Natural killer cell (primary cell): ENCODE data around the gene KRT40. TPM values are rescaled to one million over a fixed set of nuclear protein-coding genes. Genes with fewer than 3 reads are reported as not detected.

ENCODE experiments used
- ATAC-seq, 3 donors: fragments of 150-1000 bp in 2 of 3; fragments of 200-7000 bp in 1 of 3; cut with Tn5 transposase; 1 replicate in 1 of 3; 2 replicates in 2 of 3; pipeline ENCODE4 v1.10.0; 2021; ENCODE audit warnings: mild to moderate bottlenecking in 2 of 3, moderate library complexity in 2 of 3
- DNase-seq, 2 donors: peaks; one replicate each; pipeline versions ENCODE4 v3.0.0 to v3.0.0-alpha.2; 2013 to 2021; ENCODE audit warnings: mixed read lengths in 1 of 2
- H3K27ac ChIP-seq: one replicate; pipeline ENCODE4 v1.5.1; 2013; ENCODE audit warnings: mild to moderate bottlenecking, low read length
- H3K27me3 ChIP-seq: one replicate; pipeline ENCODE4 v1.6.1; 2013; ENCODE audit warnings: low read length; ENCODE audit not compliant: control insufficient read depth, insufficient read depth
- H3K36me3 ChIP-seq: one replicate; pipeline ENCODE4 v1.6.1; 2013; ENCODE audit warnings: low read length; ENCODE audit not compliant: control insufficient read depth, insufficient read depth
- H3K4me1 ChIP-seq: one replicate; pipeline ENCODE4 v1.6.1; 2013; ENCODE audit warnings: low read length; ENCODE audit not compliant: control insufficient read depth, insufficient read depth
- H3K4me3 ChIP-seq: one replicate; pipeline ENCODE4 v1.5.1; 2013; ENCODE audit warnings: low read length
- H3K9me3 ChIP-seq: one replicate; pipeline ENCODE4 v1.6.1; 2013; ENCODE audit warnings: low read length; ENCODE audit not compliant: control insufficient read depth, insufficient read depth
- H3K27ac Mint-ChIP-seq, 2 donors: one replicate each; pipeline ENCODE4 v1.8.0; 2022; ENCODE audit warnings: mild to moderate bottlenecking in 2 of 2, mixed read lengths in 2 of 2, moderate library complexity in 1 of 2
- H3K27me3 Mint-ChIP-seq, 2 donors: one replicate each; pipeline ENCODE4 v1.8.0; 2022; ENCODE audit warnings: low read depth in 2 of 2, mixed read lengths in 2 of 2
- H3K36me3 Mint-ChIP-seq: one replicate; pipeline ENCODE4 v1.8.0; 2022; ENCODE audit warnings: mixed read lengths
- H3K4me1 Mint-ChIP-seq, 2 donors: one replicate each; pipeline ENCODE4 v1.8.0; 2022; ENCODE audit warnings: mixed read lengths in 2 of 2
- H3K4me3 Mint-ChIP-seq: one replicate; pipeline ENCODE4 v1.8.0; 2022; ENCODE audit warnings: mild to moderate bottlenecking, moderate library complexity, mixed read lengths
- H3K9me3 Mint-ChIP-seq, 2 donors: one replicate each; pipeline ENCODE4 v1.8.0; 2022; ENCODE audit warnings: mixed read lengths in 2 of 2
- WGBS: methylation state at CpG from one replicate; pipeline ENCODE4 v1.1.7; 2013; ENCODE audit warnings: missing lambda C conversion rate; ENCODE audit not compliant: insufficient coverage; 5-methylcytosine and 5-hydroxymethylcytosine counted together
- intact Hi-C: fragments of 100-400 bp; cut with micrococcal nuclease; formaldehyde crosslinking; loops from one replicate; pipeline ENCODE4 v1.14.2; 2022
- total RNA-seq, 4 donors: library from RNA; stranded (reverse); fragments of 120-200 nt in 1 of 4; gene quantifications; one replicate each; pipeline versions ENCODE4 v1.2.3 to v1.2.4, GENCODE V29; 2013 to 2022
- TF ChIP-seq, protein P1 (sequence below): fragments of 200-600 bp; IDR thresholded peaks from one replicate; pipeline ENCODE4 v1.8.0; 2022; ENCODE audit warnings: antibody characterized with exemption

Gene KRT40
- total RNA-seq = not detected
- total RNA-seq (2013) = not detected

DNA sequence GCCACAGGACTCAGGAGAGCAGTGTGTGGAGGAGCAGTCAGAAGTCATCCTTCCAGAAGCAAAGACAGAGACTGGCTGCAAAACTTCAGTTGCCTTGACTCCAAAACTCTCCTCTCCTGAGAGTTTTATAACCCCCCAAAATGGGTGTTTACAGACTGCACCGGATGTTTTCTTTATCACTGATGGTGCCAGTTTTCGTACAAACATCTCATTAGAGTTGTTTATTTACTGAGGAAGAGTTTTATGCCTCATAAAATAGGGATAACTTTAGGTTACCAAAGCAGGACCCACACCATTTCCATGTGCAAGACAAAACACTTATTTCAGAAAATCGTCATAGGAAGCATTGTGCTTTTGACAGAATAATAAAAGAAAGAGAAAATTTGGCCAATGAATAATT, at the start of gene KRT40:
KRT40 (minus strand) TSS at position 101 of the 400 bp plus-strand sequence; CDS start at position 48, 53 bp downstream.
- Histone ChIP-seq H3K9me3 (no peaks in the 10 kb centered on the region), H3K27ac (no peak within 1 kb of the TSS), H3K36me3 (no peaks in the 10 kb centered on the region), H3K4me1 (no peaks in the 10 kb centered on the region), H3K27me3 (no peaks in the 10 kb centered on the region), H3K4me3 (no peak within 1 kb of the TSS)
- 33% methylated on average over 1 of the region's 3 CpGs for WGBS
- DNase-seq = no peak
- ATAC-seq = no peak
- Mint-ChIP-seq H3K9me3 (no peaks in the 10 kb centered on the region), H3K27me3 (peaks cover 12 to 35% of the 10 kb centered on the region in 2 donors), H3K27ac (no peak within 1 kb of the TSS), H3K36me3 (no peaks in the 10 kb centered on the region), H3K4me1 (no peaks in the 10 kb centered on the region), H3K4me3 (no peak within 1 kb of the TSS)
- intact Hi-C loops = no loop called here
- TF ChIP-seq, protein P1, sequence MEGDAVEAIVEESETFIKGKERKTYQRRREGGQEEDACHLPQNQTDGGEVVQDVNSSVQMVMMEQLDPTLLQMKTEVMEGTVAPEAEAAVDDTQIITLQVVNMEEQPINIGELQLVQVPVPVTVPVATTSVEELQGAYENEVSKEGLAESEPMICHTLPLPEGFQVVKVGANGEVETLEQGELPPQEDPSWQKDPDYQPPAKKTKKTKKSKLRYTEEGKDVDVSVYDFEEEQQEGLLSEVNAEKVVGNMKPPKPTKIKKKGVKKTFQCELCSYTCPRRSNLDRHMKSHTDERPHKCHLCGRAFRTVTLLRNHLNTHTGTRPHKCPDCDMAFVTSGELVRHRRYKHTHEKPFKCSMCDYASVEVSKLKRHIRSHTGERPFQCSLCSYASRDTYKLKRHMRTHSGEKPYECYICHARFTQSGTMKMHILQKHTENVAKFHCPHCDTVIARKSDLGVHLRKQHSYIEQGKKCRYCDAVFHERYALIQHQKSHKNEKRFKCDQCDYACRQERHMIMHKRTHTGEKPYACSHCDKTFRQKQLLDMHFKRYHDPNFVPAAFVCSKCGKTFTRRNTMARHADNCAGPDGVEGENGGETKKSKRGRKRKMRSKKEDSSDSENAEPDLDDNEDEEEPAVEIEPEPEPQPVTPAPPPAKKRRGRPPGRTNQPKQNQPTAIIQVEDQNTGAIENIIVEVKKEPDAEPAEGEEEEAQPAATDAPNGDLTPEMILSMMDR = no peak

DNA sequence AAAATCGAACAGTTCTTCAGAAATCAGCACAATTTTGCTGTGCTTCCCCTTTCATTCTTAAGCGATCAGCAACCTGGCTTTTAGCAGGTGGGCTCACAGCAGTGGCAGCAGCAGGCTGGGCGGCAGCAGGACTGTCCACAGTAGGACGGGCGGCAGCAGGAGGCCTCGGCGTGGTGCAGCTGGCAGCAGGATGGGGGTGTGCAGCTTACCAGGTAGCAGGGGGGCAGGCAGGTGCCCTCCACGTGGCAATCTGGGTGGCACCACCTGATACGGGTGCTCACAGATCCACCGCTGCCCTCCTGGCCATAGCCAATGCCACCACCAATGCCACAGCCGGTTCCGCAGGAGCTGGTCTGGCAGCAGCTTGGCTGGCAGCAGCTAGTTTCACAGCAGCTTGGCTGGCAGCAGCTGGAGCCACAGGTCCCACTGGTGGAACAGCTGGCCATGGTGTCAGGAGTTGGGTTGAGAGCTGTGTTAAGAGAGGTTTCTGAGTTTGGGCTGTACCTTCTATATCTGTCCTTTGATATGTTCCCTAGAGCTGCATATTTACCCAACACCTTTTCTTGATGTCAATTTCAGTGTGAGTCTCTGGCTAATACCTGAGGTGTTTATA, 45.6 kb upstream of the KRT40 start, which contains the start of gene KRTAP1-4:
KRTAP1-4 (minus strand) TSS at position 563 of the 613 bp plus-strand sequence; CDS start at position 446, 117 bp downstream.
- intact Hi-C loops = no loop called here
- H3K27ac Mint-ChIP-seq = no peak within 1 kb of the TSS
- no peaks in the 10 kb centered on the region for H3K9me3 Mint-ChIP-seq
- Histone ChIP-seq H3K36me3 (no peaks in the 10 kb centered on the region), H3K9me3 (no peaks in the 10 kb centered on the region), H3K4me3 (no peak within 1 kb of the TSS), H3K27ac (no peak within 1 kb of the TSS), H3K27me3 (no peaks in the 10 kb centered on the region), H3K4me1 (no peaks in the 10 kb centered on the region)
- DNase-seq (no peak), ATAC-seq (no peak)
- no peaks in the 10 kb centered on the region for H3K36me3 Mint-ChIP-seq
- no peaks in the 10 kb centered on the region for H3K4me1 Mint-ChIP-seq
- H3K27me3 Mint-ChIP-seq = peaks cover 21 to 46% of the 10 kb centered on the region in 2 donors
- WGBS = 86% methylated on average over 12 of the region's 12 CpGs
- TF ChIP-seq, protein P1 = no peak
- no peak within 1 kb of the TSS for H3K4me3 Mint-ChIP-seq

GRCh38 chr17:41026715-41027471, 42.8 kb upstream of the KRT40 start, which contains the start of gene KRTAP1-5:
Gene KRTAP1-5 (minus strand): TSS chr17:41027208. CDS start chr17:41027155, 53 bp downstream.
- no peak within 1 kb of the TSS for H3K4me3 Mint-ChIP-seq
- ATAC-seq = no peak
- intact Hi-C loops = no loop called here
- Histone ChIP-seq H3K9me3 (no peaks in the 10 kb centered on the region), H3K4me1 (no peaks in the 10 kb centered on the region), H3K36me3 (no peaks in the 10 kb centered on the region), H3K4me3 (no peak within 1 kb of the TSS), H3K27ac (no peak within 1 kb of the TSS), H3K27me3 (no peaks in the 10 kb centered on the region)
- TF ChIP-seq, protein P1 = no peak
- H3K27ac Mint-ChIP-seq = no peak within 1 kb of the TSS
- peaks cover 24 to 48% of the 10 kb centered on the region in 2 donors for H3K27me3 Mint-ChIP-seq
- H3K9me3 Mint-ChIP-seq = no peaks in the 10 kb centered on the region
- no peaks in the 10 kb centered on the region for H3K36me3 Mint-ChIP-seq
- WGBS = 79% methylated on average over 8 of the region's 9 CpGs
- no peaks in the 10 kb centered on the region for H3K4me1 Mint-ChIP-seq
- no peak for DNase-seq
